Trophoblast cell (in vitro differentiated cells and primary cell): ENCODE results near the gene TIMP4. TPM values are rescaled to one million over a fixed set of nuclear protein-coding genes. Genes with fewer than 3 reads are reported as not detected.

Experiments
- DNase-seq, 2 donors: peaks; one replicate each; pipeline ENCODE4 v3.0.0-alpha.2; 2016
- H2AFZ ChIP-seq: 2 replicates; pipeline ENCODE4 v1.6.1; 2013; ENCODE audit warnings: low read length, moderate library complexity, mild to moderate bottlenecking; ENCODE audit not compliant: insufficient read depth, poor library complexity
- H2AK5ac ChIP-seq: 2 replicates; pipeline ENCODE4 v1.6.1; 2013; ENCODE audit warnings: mild to moderate bottlenecking, low read length
- H2BK120ac ChIP-seq: 2 replicates; pipeline ENCODE4 v1.6.1; 2013; ENCODE audit warnings: low read length, mild to moderate bottlenecking, moderate library complexity; ENCODE audit not compliant: insufficient read depth, poor library complexity
- H2BK12ac ChIP-seq: 2 replicates; pipeline ENCODE4 v1.6.1; 2013; ENCODE audit warnings: mild to moderate bottlenecking, low read length, moderate library complexity
- H2BK5ac ChIP-seq: 2 replicates; pipeline ENCODE4 v1.6.1; 2013; ENCODE audit warnings: low read length, low read depth, moderate library complexity, mild to moderate bottlenecking; ENCODE audit not compliant: poor library complexity
- H3K14ac ChIP-seq: 2 replicates; pipeline ENCODE4 v1.6.1; 2013; ENCODE audit warnings: mild to moderate bottlenecking, low read length
- H3K18ac ChIP-seq: 2 replicates; pipeline ENCODE4 v1.6.1; 2013; ENCODE audit warnings: mild to moderate bottlenecking, low read length
- H3K23ac ChIP-seq: 2 replicates; pipeline ENCODE4 v1.6.1; 2013; ENCODE audit warnings: low read length
- H3K27ac ChIP-seq: 2 replicates; pipeline ENCODE4 v1.5.1; 2013; ENCODE audit warnings: low read depth, mild to moderate bottlenecking, inconsistent platforms, low read length, moderate library complexity
- H3K27me3 ChIP-seq: 2 replicates; pipeline ENCODE4 v1.6.1; 2013; ENCODE audit warnings: inconsistent platforms, mild to moderate bottlenecking, low read length, moderate library complexity; ENCODE audit not compliant: insufficient read depth
- H3K36me3 ChIP-seq, 2 experiments: 1 replicate in 1 of 2; 2 replicates in 1 of 2; pipeline ENCODE4 v1.6.1; 2013; ENCODE audit warnings: low read length in 2 of 2, mild to moderate bottlenecking in 2 of 2, moderate library complexity in 1 of 2; ENCODE audit not compliant: insufficient read depth in 2 of 2, control insufficient read depth in 1 of 2
- H3K4ac ChIP-seq: 2 replicates; pipeline ENCODE4 v1.6.1; 2013; ENCODE audit warnings: low read depth, mild to moderate bottlenecking, low read length, moderate library complexity
- H3K4me1 ChIP-seq, 2 experiments: 1 replicate in 1 of 2; 2 replicates in 1 of 2; pipeline ENCODE4 v1.6.1; 2013; ENCODE audit warnings: low read length in 2 of 2, mild to moderate bottlenecking in 2 of 2, moderate library complexity in 1 of 2; ENCODE audit not compliant: insufficient read depth in 2 of 2, control insufficient read depth in 1 of 2
- H3K4me2 ChIP-seq: 2 replicates; pipeline ENCODE4 v1.6.1; 2013; ENCODE audit warnings: inconsistent platforms, mild to moderate bottlenecking, low read length, moderate library complexity
- H3K4me3 ChIP-seq: 2 replicates; pipeline ENCODE4 v1.5.1; 2013; ENCODE audit warnings: mild to moderate bottlenecking, low read depth, low read length, inconsistent platforms
- H3K79me1 ChIP-seq: one replicate; pipeline ENCODE4 v1.6.1; 2013; ENCODE audit warnings: low read length
- H3K79me2 ChIP-seq: 2 replicates; pipeline ENCODE4 v1.6.1; 2013; ENCODE audit warnings: low read length, mild to moderate bottlenecking; ENCODE audit not compliant: control insufficient read depth, insufficient read depth, poor library complexity
- H3K9ac ChIP-seq: 2 replicates; pipeline ENCODE4 v1.6.1; 2013; ENCODE audit warnings: mild to moderate bottlenecking, low read length
- H3K9me3 ChIP-seq: 2 replicates; pipeline ENCODE4 v1.6.1; 2013; ENCODE audit warnings: low read depth, mild to moderate bottlenecking, control low read depth, inconsistent platforms, low read length; ENCODE audit not compliant: insufficient read depth
- H4K12ac ChIP-seq: 2 replicates; pipeline ENCODE4 v1.6.1; 2013; ENCODE audit warnings: low read depth, mild to moderate bottlenecking, low read length, moderate library complexity
- H4K8ac ChIP-seq: 2 replicates; pipeline ENCODE4 v1.6.1; 2013; ENCODE audit warnings: low read depth, mild to moderate bottlenecking, low read length, moderate library complexity
- H4K91ac ChIP-seq: one replicate; pipeline ENCODE4 v1.6.1; 2013; ENCODE audit warnings: low read depth, mild to moderate bottlenecking, low read length, moderate library complexity
- WGBS: extraction: QIAGEN DNeasy Blood & Tissue Kit; methylation state at CpG from one replicate; pipeline ENCODE4 v1.1.7; 2013; ENCODE audit warnings: missing lambda C conversion rate; ENCODE audit not compliant: insufficient read length, insufficient coverage; ENCODE audit errors: extremely low coverage; 5-methylcytosine and 5-hydroxymethylcytosine counted together
- polyA plus RNA-seq: library from polyadenylated mRNA; stranded (reverse); fragments of 200-250 nt; gene quantifications from 2 replicates; pipeline ENCODE4 v1.2.3, GENCODE V29; 2013

The TIMP4 gene
- polyA plus RNA-seq: 9.0 and 10.2 TPM in 2 replicates

DNA sequence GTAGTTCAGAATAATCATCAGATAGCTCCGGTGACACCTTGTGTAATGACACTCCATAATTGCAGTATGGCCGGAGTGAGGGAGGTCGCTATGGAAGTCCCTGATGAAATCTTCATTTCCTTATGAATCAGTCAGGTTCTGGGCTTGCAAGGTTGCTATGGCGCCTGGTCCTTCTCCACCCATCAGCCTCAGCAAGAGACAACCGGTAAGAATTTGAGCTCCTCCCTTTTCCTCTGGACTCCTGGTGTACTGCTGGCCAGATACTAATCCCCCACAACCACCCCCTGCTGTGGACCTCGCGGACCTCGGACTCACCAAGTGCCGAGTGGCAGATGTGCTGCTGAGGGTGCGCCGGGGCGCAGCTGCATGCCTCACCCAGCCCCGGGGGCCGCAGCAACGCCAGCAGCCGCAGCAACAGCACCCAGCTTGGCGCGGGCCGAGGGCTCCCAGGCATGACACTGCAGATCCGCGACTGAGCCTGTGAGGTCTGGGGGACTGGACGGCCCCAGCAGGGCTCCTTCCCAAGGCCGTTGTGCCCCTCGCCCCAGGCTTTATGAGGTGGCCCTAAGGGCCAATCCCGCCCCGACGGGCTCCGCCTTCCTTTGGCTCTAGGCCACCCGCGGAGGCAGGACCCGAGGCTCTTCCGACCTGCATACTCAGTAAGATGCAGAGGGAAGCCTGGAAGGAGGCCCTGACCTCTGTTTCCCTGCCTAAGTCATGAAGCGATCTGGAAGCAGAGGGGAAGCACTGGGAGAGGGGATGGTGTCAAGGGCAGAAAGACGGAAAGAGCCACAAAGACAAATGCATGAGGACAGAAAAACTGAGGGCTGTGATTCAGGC lies at the start of gene TIMP4:
Gene TIMP4 (minus strand): TSS at position 526 of the 840 bp plus-strand sequence. CDS start 72 bp downstream, at position 454.
- H4K91ac ChIP-seq: peak within 1 kb of the TSS; percentile 56
- H3K14ac ChIP-seq: peak within 1 kb of the TSS; percentile 41
- H3K36me3 ChIP-seq: no peaks in the 10 kb centered on the region
- no peak within 1 kb of the TSS for H2BK5ac ChIP-seq
- peaks cover 24 to 27% of the 10 kb centered on the region in 2 experiments for H3K4me1 ChIP-seq
- H2BK12ac ChIP-seq: peak within 1 kb of the TSS; percentile 21
- H4K12ac ChIP-seq: no peak within 1 kb of the TSS
- H2AFZ ChIP-seq: peak within 1 kb of the TSS; percentile 17
- no CpG with 5 or more reads among the region's 34 CpGs for WGBS
- no peak within 1 kb of the TSS for H3K9ac ChIP-seq
- H2BK120ac ChIP-seq: no peak within 1 kb of the TSS
- H3K79me2 ChIP-seq: no peaks in the 10 kb centered on the region
- DNase-seq: peak; percentile 49 to 73
- no peak within 1 kb of the TSS for H3K23ac ChIP-seq
- H3K79me1 ChIP-seq: peaks cover 10% of the 10 kb centered on the region
- H3K9me3 ChIP-seq: no peaks in the 10 kb centered on the region
- H3K27ac ChIP-seq: no peak within 1 kb of the TSS
- H3K18ac ChIP-seq: peak within 1 kb of the TSS; percentile 27
- H3K4ac ChIP-seq: no peak within 1 kb of the TSS
- H3K27me3 ChIP-seq: no peaks in the 10 kb centered on the region
- peak within 1 kb of the TSS; percentile 51 for H3K4me2 ChIP-seq
- no peak within 1 kb of the TSS for H3K4me3 ChIP-seq
- no peak within 1 kb of the TSS for H2AK5ac ChIP-seq
- H4K8ac ChIP-seq: peak within 1 kb of the TSS; percentile 62

DNA sequence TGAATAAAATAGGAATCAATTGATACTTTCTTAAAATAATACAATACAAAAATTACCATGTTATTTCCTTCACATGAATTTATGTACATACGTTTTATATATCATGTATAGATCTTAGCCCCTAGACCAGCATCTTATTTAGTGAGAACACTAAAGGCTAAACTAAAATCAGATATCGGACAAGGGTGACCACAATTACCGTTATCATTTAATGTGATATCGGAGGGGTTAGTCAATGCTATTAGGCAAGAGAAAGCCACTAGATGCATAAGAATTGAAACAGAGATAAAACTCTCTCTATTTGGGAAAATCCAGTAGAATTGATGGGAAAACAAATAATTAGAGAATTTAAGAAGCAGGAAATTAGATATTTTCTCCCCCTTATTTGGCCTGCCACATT lies 46.5 kb upstream of the TIMP4 start:
- Histone ChIP-seq H4K12ac (no peak overlapping the region), H3K18ac (no peak overlapping the region), H3K79me2 (no peaks in the 10 kb centered on the region), H3K14ac (no peak overlapping the region), H3K4ac (no peak overlapping the region), H4K8ac (no peak overlapping the region), H2AFZ (no peak overlapping the region), H3K9ac (no peak overlapping the region), H3K79me1 (no peaks in the 10 kb centered on the region), H3K23ac (no peak overlapping the region), H2BK120ac (no peak overlapping the region), H2BK12ac (no peak overlapping the region), H2AK5ac (no peak overlapping the region), H4K91ac (no peak overlapping the region), H3K27me3 (no peaks in the 10 kb centered on the region), H3K27ac (no peak overlapping the region), H2BK5ac (no peak overlapping the region), H3K4me3 (no peak overlapping the region), H3K4me2 (no peak overlapping the region), H3K4me1 (no peaks in the 10 kb centered on the region), H3K36me3 (no peaks in the 10 kb centered on the region), H3K9me3 (no peaks in the 10 kb centered on the region)
- DNase-seq: no peak
- WGBS: no CpG with 5 or more reads among the region's 4 CpGs

DNA sequence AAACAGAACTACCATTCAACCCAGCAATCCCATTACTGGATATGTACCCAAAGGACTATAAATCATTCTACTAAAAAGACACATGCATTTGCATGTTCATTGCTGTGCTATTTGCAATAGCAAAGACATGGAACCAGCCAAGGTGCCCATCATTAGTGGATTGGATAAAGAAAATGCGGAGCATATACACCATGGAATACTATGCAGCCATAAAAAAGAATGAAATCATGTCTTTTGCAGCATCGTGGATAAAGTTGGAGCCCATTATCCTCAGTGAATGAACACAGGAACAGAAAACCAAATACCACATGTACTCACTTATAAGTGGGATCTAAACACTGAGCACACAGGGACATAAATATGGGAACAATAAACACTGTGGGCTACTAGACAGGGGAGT lies 43.1 kb upstream of the TIMP4 start:
- H3K23ac ChIP-seq: no peak overlapping the region
- H3K36me3 ChIP-seq: no peaks in the 10 kb centered on the region
- H3K27ac ChIP-seq: no peak overlapping the region
- no peak overlapping the region for H3K4me3 ChIP-seq
- no CpG with 5 or more reads among the region's 2 CpGs for WGBS
- H3K27me3 ChIP-seq: no peaks in the 10 kb centered on the region
- no peak overlapping the region for H3K18ac ChIP-seq
- DNase-seq: no peak
- no peak overlapping the region for H3K4me2 ChIP-seq
- no peak overlapping the region for H2BK5ac ChIP-seq
- no peaks in the 10 kb centered on the region for H3K79me1 ChIP-seq
- H3K14ac ChIP-seq: no peak overlapping the region
- no peak overlapping the region for H4K12ac ChIP-seq
- H4K8ac ChIP-seq: no peak overlapping the region
- H2BK12ac ChIP-seq: no peak overlapping the region
- no peak overlapping the region for H3K4ac ChIP-seq
- no peaks in the 10 kb centered on the region for H3K79me2 ChIP-seq
- H4K91ac ChIP-seq: no peak overlapping the region
- H3K9ac ChIP-seq: no peak overlapping the region
- H3K4me1 ChIP-seq: peaks cover 0 to 2% of the 10 kb centered on the region in 2 experiments
- no peak overlapping the region for H2BK120ac ChIP-seq
- H2AK5ac ChIP-seq: no peak overlapping the region
- no peak overlapping the region for H2AFZ ChIP-seq
- no peaks in the 10 kb centered on the region for H3K9me3 ChIP-seq

DNA sequence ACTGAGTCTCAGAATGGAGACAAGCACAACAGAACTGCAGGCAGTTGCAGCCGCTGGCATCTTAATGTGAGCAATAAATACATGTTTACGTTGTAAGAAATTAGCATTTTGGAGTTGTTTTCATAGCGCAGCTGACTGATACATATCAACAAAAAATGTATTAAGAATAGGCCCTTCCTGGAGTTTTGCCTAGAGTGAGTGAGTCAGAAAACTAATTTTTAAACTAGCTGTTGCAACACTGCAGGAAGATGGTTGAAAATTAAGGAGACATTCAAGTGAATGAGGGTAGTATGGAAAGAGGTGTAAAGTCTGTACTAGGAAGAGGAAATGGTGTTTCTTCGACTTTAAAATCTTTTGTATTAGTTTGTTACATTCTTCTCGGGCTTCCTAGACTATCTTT lies 39.6 kb upstream of the TIMP4 start:
- Histone ChIP-seq H3K4ac (no peak overlapping the region), H3K36me3 (no peaks in the 10 kb centered on the region), H3K4me2 (no peak overlapping the region), H3K27me3 (no peaks in the 10 kb centered on the region), H3K23ac (no peak overlapping the region), H3K18ac (no peak overlapping the region), H4K91ac (no peak overlapping the region), H4K12ac (no peak overlapping the region), H3K9ac (no peak overlapping the region), H3K4me1 (peaks cover 5 to 12% of the 10 kb centered on the region in 2 experiments), H3K9me3 (no peaks in the 10 kb centered on the region), H3K79me1 (no peaks in the 10 kb centered on the region), H2AK5ac (no peak overlapping the region), H2BK5ac (no peak overlapping the region), H3K4me3 (no peak overlapping the region), H3K27ac (no peak overlapping the region), H4K8ac (no peak overlapping the region), H2BK12ac (no peak overlapping the region), H3K79me2 (no peaks in the 10 kb centered on the region), H2AFZ (no peak overlapping the region), H3K14ac (no peak overlapping the region), H2BK120ac (no peak overlapping the region)
- peak; percentile 56 to 79 for DNase-seq
- WGBS: no CpG with 5 or more reads among the region's 5 CpGs
